ENCODE data around the gene PANX1. TPM values are rescaled to one million over a fixed set of nuclear protein-coding genes. Genes with fewer than 3 reads are reported as not detected.

PANX1 gene
- total and polyA plus RNA-seq, 2 experiments from 2014 or later = 9.5 to 40.8 TPM

GRCh38 chr11:94147433-94147845, 18.8 kb downstream of the PANX1 start:
- Histone ChIP-seq H3K79me2 (replicated peaks; ENCODE audit: insufficient read depth) (peaks cover 100% of the 10 kb centered on the region), H3K4me3 (no peak overlapping the region), H3F3A (replicated peaks; ENCODE audit: low read depth) (no peaks in the 10 kb centered on the region), H3K27me3 (ENCODE audit: insufficient read depth) (no peaks in the 10 kb centered on the region), H3K4me1 (ENCODE audit: insufficient read depth) (peaks cover 66% of the 10 kb centered on the region), H2AFZ (no peak overlapping the region), H3K27ac (ENCODE audit: low read depth) (no peak overlapping the region), H3K9me2 (ENCODE audit: insufficient read depth) (no peaks in the 10 kb centered on the region), H3K36me3 (ENCODE audit: insufficient read depth) (no peaks in the 10 kb centered on the region), H4K20me1 (replicated peaks; ENCODE audit: insufficient read depth) (peaks cover 91% of the 10 kb centered on the region), H3K4me2 (no peak overlapping the region)
- TF ChIP-seq JUNB (IDR thresholded peaks at IDR 0.05; ENCODE audit: unreplicated experiment) = no peak
- TF ChIP-seq CREB1 (CRISPR knock-in tag; IDR thresholded peaks at IDR 0.05; ENCODE audit: low read depth) = no peak
- no peak for TF ChIP-seq STAT1 (IDR thresholded peaks at IDR 0.05; ENCODE audit: unreplicated experiment)
- no peak for TF ChIP-seq CTCF (conservative IDR thresholded peaks at IDR 0.05; ENCODE audit: low read depth in 2 of 2)
- no peak for TF ChIP-seq ZNF462 (CRISPR knock-in tag; IDR thresholded peaks at IDR 0.05)
- no peak for TF ChIP-seq POLR2AphosphoS5 (IDR thresholded peaks at IDR 0.05; ENCODE audit: low read depth)
- TF ChIP-seq EZH2phosphoT487 (IDR thresholded peaks at IDR 0.05; ENCODE audit: unreplicated experiment) = no peak
- no peak for TF ChIP-seq ETS1 (IDR thresholded peaks at IDR 0.05)
- TF ChIP-seq REST (IDR thresholded peaks at IDR 0.05; ENCODE audit: unreplicated experiment) = no peak
- TF ChIP-seq ZNF331 (CRISPR knock-in tag; IDR thresholded peaks at IDR 0.05; ENCODE audit: low read depth) = no peak
- no peak for TF ChIP-seq NANOG (IDR thresholded peaks at IDR 0.05; ENCODE audit: borderline replicate concordance)
- no peak for TF ChIP-seq EZH2 (IDR thresholded peaks at IDR 0.05; ENCODE audit: low read depth, unreplicated experiment)
- TF ChIP-seq ZNF114 (CRISPR knock-in tag; IDR thresholded peaks at IDR 0.05) = no peak
- DNase-seq (ENCODE audit: low spot score) (no peak), ATAC-seq (no peak)
- no peak overlapping the region for H3K4me3 Mint-ChIP-seq
- H3K36me3 Mint-ChIP-seq (ENCODE audit: low read depth) = peaks cover 2% of the 10 kb centered on the region; the same call in 1 of the 3 replicates
- peaks cover 79% of the 10 kb centered on the region for H3K4me1 Mint-ChIP-seq
- no peak overlapping the region for H3K27ac Mint-ChIP-seq
- peaks cover 4% of the 10 kb centered on the region for H3K27me3 Mint-ChIP-seq (ENCODE audit: insufficient read depth, low read depth, poor library complexity)
- no peaks in the 10 kb centered on the region for H3K9me3 Mint-ChIP-seq

All from GM23338 (cell line).